ENCODE measurements around the gene FBXL14.
A peak's percentile ranks its signal among the peaks of the same experiment; 100 is the strongest.

FBXL14 gene

GRCh38 chr12:1532375-1533165 is 61.8 kb downstream of the FBXL14 start:
- no peak for DNase-seq

DNA sequence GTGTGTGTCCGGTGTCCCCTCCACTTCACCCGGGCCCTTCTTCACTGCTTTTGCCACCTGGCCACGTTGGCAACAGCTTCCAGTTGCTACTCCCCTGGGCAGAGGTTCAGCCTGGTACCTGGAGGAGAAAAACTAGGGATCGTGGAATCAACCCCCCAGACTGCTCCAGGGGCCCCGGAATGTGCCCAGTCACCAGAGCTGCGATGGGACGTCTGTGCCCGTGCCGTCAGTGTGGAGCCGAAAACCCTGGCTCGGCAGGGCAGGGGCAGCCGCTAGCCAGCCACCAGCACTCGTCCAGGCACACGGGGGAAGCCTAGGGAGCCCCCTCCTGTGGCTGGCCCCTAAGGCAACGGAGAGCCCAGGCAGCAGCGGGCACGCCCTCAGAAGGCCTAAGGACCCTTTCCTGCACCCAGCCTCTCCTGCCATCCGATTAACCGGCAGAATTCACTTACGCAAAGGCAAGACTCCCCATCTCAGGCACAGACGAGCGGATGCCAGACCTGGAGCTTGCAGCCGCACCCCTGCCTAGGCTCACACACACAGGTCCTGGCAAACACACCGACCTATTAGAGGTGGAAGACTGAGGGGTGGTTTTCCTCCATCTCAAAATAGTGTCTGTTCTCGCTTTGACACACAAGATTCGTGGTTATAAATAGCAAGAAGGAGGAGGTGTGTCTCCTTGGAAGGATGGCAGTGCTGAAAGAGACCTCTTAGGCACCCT is 62.6 kb downstream of the FBXL14 start:
- DNase-seq = no peak

DNA sequence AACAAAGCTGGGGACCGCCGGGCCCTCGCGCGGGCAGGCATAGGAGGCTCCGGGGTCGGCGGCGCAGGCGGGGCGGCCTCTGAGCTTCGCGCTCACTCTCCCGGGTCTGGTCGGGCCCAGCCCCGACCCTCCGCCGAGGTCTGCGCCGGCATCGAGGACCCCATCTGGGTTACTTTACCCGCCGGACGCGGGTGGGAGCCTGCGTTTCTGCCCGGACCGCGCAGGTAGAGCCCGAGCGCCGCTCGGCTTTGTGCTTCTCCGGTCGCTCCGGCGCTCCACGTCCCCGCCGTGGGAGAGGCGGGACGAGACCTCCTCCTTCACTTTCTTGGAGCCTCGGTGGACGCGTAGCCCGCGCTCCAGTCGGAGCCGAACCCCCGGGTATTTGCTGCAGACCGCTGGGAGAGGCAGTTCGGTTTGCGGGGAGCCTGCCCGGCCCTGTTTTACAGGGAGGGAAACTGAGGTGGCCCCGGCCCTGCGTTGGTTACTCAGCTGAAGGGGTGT is 63.2 kb downstream of the FBXL14 start:
- no peak for DNase-seq

DNA sequence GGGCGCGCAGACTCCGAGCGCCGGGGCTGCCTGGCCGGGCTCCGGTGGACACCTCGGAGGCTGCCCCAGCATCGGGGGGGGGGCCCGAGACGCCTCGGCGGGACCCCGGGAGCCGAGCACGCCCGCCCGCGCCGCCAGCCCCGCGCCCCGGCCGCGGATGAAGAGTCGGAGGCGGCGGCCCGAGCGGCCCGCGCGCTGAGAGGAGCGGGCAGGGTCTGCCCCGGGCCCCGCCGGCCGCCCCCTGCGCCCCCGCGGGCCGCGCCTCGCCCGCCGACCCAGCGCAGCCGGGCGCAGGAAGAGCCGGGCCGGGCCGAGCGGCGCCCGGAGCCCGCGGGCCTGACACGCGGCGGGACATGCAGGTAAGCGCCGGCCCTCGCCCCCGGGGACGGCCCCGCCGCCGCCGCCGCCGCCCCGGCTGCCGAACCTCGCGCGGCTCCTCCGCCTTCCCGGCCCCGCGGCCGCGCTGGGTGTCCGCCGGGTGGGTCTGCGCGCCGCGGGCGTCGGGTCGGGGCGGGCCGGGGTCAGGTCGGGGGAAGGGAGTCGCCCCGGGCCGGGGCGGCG is 63.7 kb downstream of the FBXL14 start:
- DNase-seq = no peak

- no peak for DNase-seq
Observed at GRCh38 chr12:1529862-1530591, 64.4 kb downstream of the FBXL14 start.

GRCh38 chr12:1529228-1529861 is 65.0 kb downstream of the FBXL14 start:
- no peak for DNase-seq

GRCh38 chr12:1528791-1529190 is 65.6 kb downstream of the FBXL14 start:
- no peak for DNase-seq

- DNase-seq = peak; percentile 73
Observed at GRCh38 chr12:1527789-1528188, 66.6 kb downstream of the FBXL14 start.

GRCh38 chr12:1525858-1526257 is 68.5 kb downstream of the FBXL14 start:
- DNase-seq = no peak

- no peak for DNase-seq
Observed at GRCh38 chr12:1523558-1524050, 70.8 kb downstream of the FBXL14 start.

- DNase-seq = no peak
Observed at GRCh38 chr12:1523046-1523445, 71.3 kb downstream of the FBXL14 start.

DNA sequence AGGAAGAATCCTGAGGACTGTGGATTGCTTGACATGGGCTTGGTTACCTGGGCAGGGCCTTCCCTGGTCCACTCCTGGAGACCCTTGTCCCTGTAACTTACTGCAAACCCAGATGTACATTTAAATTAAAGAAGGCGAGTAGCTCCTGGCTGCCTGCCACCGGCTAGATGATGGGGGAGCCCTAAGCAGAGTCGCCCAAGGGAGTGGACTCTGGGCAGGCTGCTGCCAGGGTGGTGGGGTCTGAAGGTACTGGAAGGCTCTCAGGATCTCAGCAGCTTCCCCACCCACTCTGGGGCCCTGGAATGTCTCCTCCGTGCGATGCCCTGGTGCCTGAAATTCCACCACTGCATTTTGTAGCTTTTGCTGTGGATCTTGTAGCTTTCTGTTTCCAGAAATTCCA is 74.7 kb downstream of the FBXL14 start:
- no peak for DNase-seq

DNA sequence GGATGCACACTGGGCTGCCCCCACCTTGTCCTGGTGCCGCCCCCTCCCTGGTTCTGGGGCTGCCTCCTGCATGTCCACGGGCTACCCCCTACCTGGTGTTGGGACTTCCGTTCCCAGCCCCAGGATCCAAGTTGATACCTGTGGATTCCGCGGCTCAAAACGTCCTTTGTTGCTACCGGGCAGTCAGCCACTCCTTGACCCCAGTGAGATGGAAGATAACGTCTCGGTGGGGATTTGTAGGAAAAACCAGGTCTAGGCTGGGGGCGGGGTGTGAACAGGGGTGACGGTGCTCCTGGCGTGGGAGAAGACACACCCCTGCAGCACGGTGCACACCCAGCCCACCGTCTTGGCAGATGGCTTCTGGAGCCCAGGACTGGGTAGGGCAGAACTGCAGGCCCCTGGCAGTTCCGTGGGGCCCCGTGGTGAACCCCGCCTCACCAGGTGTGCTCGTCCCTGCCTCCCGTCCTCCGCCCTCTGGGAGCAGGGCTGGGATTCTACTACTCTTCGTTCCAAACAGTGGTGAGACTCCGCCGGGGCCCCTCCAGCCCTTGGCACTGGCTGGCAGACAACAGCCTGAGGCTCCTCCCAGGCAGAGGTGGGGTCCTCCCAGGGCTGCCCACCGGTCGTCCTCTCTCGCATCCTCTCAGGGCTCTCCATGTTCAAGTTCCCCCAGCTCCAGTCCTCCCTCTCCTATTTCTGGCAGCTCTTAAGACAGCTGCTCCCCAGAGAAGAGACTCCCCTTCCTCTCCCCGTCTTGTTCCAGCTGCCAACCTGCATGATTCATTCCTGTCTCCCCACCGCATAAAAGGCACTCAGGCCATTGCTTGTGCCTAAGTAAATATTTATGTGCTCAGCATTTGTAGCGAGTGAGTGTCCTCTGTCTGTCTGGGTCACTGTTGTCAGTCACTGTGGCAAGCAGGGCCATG is 75.5 kb downstream of the FBXL14 start:
- DNase-seq = peak; percentile 84

GRCh38 chr12:1517734-1518525 is 76.5 kb downstream of the FBXL14 start:
- no peak for DNase-seq

DNA sequence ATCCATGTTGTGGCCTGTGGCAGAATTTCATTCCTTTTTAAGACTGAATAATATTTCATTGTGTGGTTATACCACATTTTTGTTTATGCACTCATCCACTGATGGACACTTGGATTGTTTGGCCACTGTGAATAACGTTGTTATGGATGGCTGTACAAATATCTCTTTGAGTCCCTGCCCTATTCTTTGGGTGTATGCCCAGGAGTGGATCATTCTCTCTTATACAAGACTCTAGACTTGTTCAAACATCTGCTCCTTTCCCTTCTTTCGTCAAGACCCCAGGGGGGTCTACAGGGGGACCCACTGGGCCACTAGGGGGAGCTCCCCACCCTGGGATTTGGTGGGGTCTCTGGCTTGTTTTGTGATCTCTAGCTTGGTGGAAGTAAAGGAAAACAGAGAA is 77.4 kb downstream of the FBXL14 start:
- peak; percentile 9 for DNase-seq
